MM.1S (cell line): ENCODE results near the gene LHFPL5.

Source experiments
- CTCF ChIP-seq: fragments of 300-600 bp; sonication (generic); IDR thresholded peaks from 2 replicates; pipeline ENCODE4 v1.5.1; 2016; ENCODE audit warnings: antibody characterized with exemption, low read length, mixed read lengths
- EZH2 ChIP-seq: fragments of 300-600 bp; sonication (generic); optimal IDR thresholded peaks from 2 replicates; pipeline ENCODE3; 2017; ENCODE audit warnings: low read depth, mild to moderate bottlenecking, antibody characterized with exemption, low read length, mixed read lengths
- EZH2phosphoT487 ChIP-seq: fragments of 300-600 bp; sonication (generic); IDR thresholded peaks from 2 replicates; pipeline ENCODE4 v1.6.1; 2018; ENCODE audit warnings: antibody characterized with exemption, low read length

- TF ChIP-seq CTCF (no peak), EZH2 (no peak), EZH2phosphoT487 (no peak)
Measured at GRCh38 chr6:35829306-35829705, 24.2 kb downstream of the LHFPL5 start.
